ENCODE measurements around the gene KCNMB3.
"Not testable (repeated sequence)": the region's sequence is repeated elsewhere in the genome, so short reads cannot be mapped to it uniquely, and the experiment has no call there.

DNA sequence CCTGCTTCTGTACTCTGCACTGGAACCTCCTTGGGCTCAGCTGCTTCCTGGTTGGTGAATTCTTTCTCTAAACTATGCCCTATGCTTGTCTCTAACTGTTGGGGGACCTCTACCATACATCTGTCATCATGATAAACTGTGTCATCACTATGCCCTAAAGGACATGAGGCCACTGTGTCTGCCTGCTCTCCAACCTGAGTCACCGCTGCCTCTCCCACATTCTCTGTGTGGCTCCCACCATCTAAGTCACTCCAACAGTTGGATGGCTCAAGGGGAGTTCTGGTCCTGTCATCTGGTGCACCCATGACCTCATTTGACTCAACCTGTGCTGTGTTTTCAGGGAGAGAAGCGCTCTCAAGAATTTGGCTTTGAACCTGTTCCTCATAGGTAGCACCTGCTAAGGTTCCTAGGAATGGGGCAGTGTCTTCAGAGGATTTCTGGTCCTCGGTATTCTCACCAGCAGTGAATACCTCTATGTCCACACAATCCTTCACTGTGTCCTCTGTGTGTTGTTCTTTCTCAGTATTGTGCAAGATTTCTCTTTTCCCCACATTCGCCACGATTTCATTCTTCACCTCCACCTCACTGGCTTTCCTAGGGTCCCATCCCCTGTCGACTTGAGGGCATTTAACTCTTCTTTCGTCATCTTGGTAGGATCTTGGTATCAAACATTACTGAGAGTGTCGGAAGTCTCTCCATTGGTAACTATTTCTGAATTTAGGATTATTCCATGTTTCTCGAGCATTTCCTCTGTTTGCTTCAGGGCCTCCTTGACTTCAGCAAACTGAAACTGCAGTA is 9.2 kb upstream of the KCNMB3 start:
- TF ChIP-seq, protein P1, sequence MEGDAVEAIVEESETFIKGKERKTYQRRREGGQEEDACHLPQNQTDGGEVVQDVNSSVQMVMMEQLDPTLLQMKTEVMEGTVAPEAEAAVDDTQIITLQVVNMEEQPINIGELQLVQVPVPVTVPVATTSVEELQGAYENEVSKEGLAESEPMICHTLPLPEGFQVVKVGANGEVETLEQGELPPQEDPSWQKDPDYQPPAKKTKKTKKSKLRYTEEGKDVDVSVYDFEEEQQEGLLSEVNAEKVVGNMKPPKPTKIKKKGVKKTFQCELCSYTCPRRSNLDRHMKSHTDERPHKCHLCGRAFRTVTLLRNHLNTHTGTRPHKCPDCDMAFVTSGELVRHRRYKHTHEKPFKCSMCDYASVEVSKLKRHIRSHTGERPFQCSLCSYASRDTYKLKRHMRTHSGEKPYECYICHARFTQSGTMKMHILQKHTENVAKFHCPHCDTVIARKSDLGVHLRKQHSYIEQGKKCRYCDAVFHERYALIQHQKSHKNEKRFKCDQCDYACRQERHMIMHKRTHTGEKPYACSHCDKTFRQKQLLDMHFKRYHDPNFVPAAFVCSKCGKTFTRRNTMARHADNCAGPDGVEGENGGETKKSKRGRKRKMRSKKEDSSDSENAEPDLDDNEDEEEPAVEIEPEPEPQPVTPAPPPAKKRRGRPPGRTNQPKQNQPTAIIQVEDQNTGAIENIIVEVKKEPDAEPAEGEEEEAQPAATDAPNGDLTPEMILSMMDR (tag by site-specific recombination; IDR thresholded peaks at IDR 0.05): not testable (repeated sequence)
- TF ChIP-seq ZNF274 (IDR thresholded peaks at IDR 0.05; ENCODE audit: low read length); ZNF274 (tag by site-specific recombination; IDR thresholded peaks at IDR 0.05; ENCODE audit: borderline replicate concordance); ZNF654 (tag by site-specific recombination; IDR thresholded peaks at IDR 0.05; ENCODE audit: low read depth); ZNF23 (tag by site-specific recombination; IDR thresholded peaks at IDR 0.05; ENCODE audit: borderline replicate concordance); ZNF10 (tag by site-specific recombination; IDR thresholded peaks at IDR 0.05); ZNF133 (tag by site-specific recombination; IDR thresholded peaks at IDR 0.05): not testable (repeated sequence)
